HS-27A (cell line): ENCODE results near the gene TMEM39B.
"Not testable (repeated sequence)": the region's sequence is repeated elsewhere in the genome, so short reads cannot be mapped to it uniquely, and the experiment has no call there.

Experiments used
- DNase-seq: peaks from one replicate; pipeline ENCODE4 v3.0.0-alpha.2; 2012; ENCODE audit warnings: low read depth, missing footprints

TMEM39B gene

GRCh38 chr1:32113436-32113835, 40.7 kb downstream of the TMEM39B start:
- not testable (repeated sequence) for DNase-seq

GRCh38 chr1:32114420-32114819, 41.7 kb downstream of the TMEM39B start:
- DNase-seq = no peak

GRCh38 chr1:32115496-32115895, 42.8 kb downstream of the TMEM39B start:
- DNase-seq = no peak

- no peak for DNase-seq
Measured at GRCh38 chr1:32116531-32116930, 43.8 kb downstream of the TMEM39B start.

GRCh38 chr1:32122151-32122550, 49.4 kb downstream of the TMEM39B start:
- DNase-seq = no peak

GRCh38 chr1:32123361-32123760, 50.6 kb downstream of the TMEM39B start:
- not testable (repeated sequence) for DNase-seq

GRCh38 chr1:32125313-32125712, 52.6 kb downstream of the TMEM39B start:
- DNase-seq = no peak

- DNase-seq = no peak
Measured at GRCh38 chr1:32126770-32127169, 54.0 kb downstream of the TMEM39B start.

GRCh38 chr1:32127409-32128198, 54.9 kb downstream of the TMEM39B start:
- DNase-seq = no peak

GRCh38 chr1:32128479-32128878, 55.7 kb downstream of the TMEM39B start:
- DNase-seq = no peak

GRCh38 chr1:32128964-32129363, 56.2 kb downstream of the TMEM39B start:
- no peak for DNase-seq

- DNase-seq = not testable (repeated sequence)
Measured at GRCh38 chr1:32133950-32134280, 61.2 kb downstream of the TMEM39B start.

GRCh38 chr1:32137111-32137510, 64.4 kb downstream of the TMEM39B start:
- DNase-seq = no peak

GRCh38 chr1:32138965-32139364, 66.2 kb downstream of the TMEM39B start:
- no peak for DNase-seq

- no peak for DNase-seq
Measured at GRCh38 chr1:32142446-32143301, 69.9 kb downstream of the TMEM39B start.

GRCh38 chr1:32143302-32143695, 70.6 kb downstream of the TMEM39B start:
- DNase-seq = not testable (repeated sequence)

- DNase-seq = no peak
Measured at GRCh38 chr1:32144033-32144432, 71.3 kb downstream of the TMEM39B start.

- not testable (repeated sequence) for DNase-seq
Measured at GRCh38 chr1:32147799-32148198, 75.1 kb downstream of the TMEM39B start.

GRCh38 chr1:32150847-32151246, 78.1 kb downstream of the TMEM39B start:
- no peak for DNase-seq

GRCh38 chr1:32151319-32151787, 78.6 kb downstream of the TMEM39B start:
- DNase-seq = no peak
